ENCODE data around the gene OLFM1.

- TF ChIP-seq, protein P1, sequence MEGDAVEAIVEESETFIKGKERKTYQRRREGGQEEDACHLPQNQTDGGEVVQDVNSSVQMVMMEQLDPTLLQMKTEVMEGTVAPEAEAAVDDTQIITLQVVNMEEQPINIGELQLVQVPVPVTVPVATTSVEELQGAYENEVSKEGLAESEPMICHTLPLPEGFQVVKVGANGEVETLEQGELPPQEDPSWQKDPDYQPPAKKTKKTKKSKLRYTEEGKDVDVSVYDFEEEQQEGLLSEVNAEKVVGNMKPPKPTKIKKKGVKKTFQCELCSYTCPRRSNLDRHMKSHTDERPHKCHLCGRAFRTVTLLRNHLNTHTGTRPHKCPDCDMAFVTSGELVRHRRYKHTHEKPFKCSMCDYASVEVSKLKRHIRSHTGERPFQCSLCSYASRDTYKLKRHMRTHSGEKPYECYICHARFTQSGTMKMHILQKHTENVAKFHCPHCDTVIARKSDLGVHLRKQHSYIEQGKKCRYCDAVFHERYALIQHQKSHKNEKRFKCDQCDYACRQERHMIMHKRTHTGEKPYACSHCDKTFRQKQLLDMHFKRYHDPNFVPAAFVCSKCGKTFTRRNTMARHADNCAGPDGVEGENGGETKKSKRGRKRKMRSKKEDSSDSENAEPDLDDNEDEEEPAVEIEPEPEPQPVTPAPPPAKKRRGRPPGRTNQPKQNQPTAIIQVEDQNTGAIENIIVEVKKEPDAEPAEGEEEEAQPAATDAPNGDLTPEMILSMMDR (optimal IDR thresholded peaks at IDR 0.05 in 1 of 3, IDR thresholded peaks at IDR 0.05 in 1 of 3, conservative IDR thresholded peaks at IDR 0.05 in 1 of 3; ENCODE audit: extremely low read depth in 1 of 3, insufficient read depth in 2 of 3, low read length in 3 of 3): no peak
- no peak for TF ChIP-seq EZH2 (IDR thresholded peaks at IDR 0.05; ENCODE audit: low read length)
These were observed 47.9 kb downstream of the OLFM1 start for GRCh38 chr9:135135171-135135928.

All from keratinocyte (primary cell).